ENCODE results near the gene SOX6.

Gene SOX6

DNA sequence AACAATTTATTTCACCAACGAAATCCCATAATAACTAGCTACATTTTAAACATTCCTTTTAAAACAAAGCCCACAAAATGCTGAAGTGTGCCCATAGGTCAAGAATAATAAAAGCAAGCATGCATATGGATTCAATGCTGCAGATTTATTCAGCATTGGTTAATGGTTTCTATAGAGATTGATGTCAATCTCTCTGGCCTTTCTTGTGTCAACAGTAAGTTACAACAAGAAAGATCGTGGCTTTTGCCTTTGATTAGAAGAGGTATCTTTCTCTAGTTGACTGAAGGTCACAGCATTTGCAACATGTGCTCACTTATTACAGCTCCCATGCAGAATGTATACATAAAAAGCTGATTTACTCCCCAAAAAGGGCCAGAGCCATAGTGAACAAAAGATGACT lies 1.4 kb upstream of the SOX6 start:
- H3K27me3 ChIP-seq (ENCODE audit: control insufficient read depth, low read length) = peaks cover 3% of the 10 kb centered on the region; the same call in 1 of the 2 replicates

DNA sequence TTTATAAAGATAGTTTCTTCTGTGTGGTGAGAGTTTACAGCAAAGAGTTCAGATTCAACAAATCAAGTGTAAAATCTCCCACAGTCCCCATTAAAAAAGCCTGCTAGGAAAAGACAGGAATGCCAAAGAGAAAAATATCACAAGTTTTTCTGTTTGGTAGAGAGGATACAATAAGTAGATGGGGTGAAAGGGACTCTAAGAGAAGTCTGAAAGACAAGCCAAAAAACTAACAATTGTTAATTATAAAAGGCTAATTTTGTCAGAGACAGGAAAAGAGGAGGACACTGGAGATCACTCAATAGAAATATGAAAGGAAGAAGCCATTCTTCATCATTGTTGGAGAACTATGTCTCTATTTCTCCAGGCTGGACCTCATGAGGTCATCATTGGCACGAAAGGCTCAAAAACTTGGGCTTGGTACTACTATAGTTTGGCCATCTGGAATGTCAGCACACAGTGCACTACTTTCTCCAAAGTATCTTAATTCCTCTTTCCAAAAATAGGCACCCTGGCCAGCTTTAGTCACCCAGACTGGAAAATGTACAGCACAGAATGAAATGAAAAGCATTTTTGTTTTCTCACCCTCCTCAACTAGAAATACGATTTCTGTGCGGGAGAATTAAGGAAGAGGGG lies 531 bp upstream of the SOX6 start:
- no peaks in the 10 kb centered on the region for H3F3A ChIP-seq (ENCODE audit: control insufficient read depth, insufficient read depth)
- no peaks in the 10 kb centered on the region for H3K79me2 ChIP-seq (ENCODE audit: control insufficient read depth, low read length)
- H3K9me3 ChIP-seq (ENCODE audit: control insufficient read depth, insufficient read depth, low read length) = no peaks in the 10 kb centered on the region
- H3K4me3 ChIP-seq (ENCODE audit: low read length) = no peak overlapping the region
- H4K20me1 ChIP-seq (ENCODE audit: control insufficient read depth, insufficient read depth, low read depth, low read length) = no peaks in the 10 kb centered on the region
- no peak overlapping the region for H3K4me2 ChIP-seq (ENCODE audit: low read length)
- no peaks in the 10 kb centered on the region for H3K36me3 ChIP-seq (ENCODE audit: control insufficient read depth, low read length)
- no peaks in the 10 kb centered on the region for H3K9me2 ChIP-seq (replicated peaks; ENCODE audit: control insufficient read depth, low read length)
- no peak overlapping the region for H3K27ac ChIP-seq (ENCODE audit: low read depth, low read length)
- peaks cover 3% of the 10 kb centered on the region; the same call in 1 of the 2 replicates for H3K27me3 ChIP-seq (ENCODE audit: control insufficient read depth, low read length)
- TF ChIP-seq, protein P1, sequence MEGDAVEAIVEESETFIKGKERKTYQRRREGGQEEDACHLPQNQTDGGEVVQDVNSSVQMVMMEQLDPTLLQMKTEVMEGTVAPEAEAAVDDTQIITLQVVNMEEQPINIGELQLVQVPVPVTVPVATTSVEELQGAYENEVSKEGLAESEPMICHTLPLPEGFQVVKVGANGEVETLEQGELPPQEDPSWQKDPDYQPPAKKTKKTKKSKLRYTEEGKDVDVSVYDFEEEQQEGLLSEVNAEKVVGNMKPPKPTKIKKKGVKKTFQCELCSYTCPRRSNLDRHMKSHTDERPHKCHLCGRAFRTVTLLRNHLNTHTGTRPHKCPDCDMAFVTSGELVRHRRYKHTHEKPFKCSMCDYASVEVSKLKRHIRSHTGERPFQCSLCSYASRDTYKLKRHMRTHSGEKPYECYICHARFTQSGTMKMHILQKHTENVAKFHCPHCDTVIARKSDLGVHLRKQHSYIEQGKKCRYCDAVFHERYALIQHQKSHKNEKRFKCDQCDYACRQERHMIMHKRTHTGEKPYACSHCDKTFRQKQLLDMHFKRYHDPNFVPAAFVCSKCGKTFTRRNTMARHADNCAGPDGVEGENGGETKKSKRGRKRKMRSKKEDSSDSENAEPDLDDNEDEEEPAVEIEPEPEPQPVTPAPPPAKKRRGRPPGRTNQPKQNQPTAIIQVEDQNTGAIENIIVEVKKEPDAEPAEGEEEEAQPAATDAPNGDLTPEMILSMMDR (IDR thresholded peaks at IDR 0.05; ENCODE audit: low read depth, low read length, poor library complexity, severe bottlenecking) = no peak
- no peak for TF ChIP-seq EZH2phosphoT487 (IDR thresholded peaks at IDR 0.05; ENCODE audit: borderline replicate concordance, low read length)
- H3K4me1 ChIP-seq (ENCODE audit: control insufficient read depth, low read length) = no peaks in the 10 kb centered on the region

More for the DNA sequence above, 1.4 kb upstream of the SOX6 start:
- H3K9me3 ChIP-seq (ENCODE audit: control insufficient read depth, insufficient read depth, low read length) = no peaks in the 10 kb centered on the region
- H3K4me3 ChIP-seq (ENCODE audit: low read length) = no peak overlapping the region
- H4K20me1 ChIP-seq (ENCODE audit: control insufficient read depth, insufficient read depth, low read depth, low read length) = no peaks in the 10 kb centered on the region
- no peaks in the 10 kb centered on the region for H3K36me3 ChIP-seq (ENCODE audit: control insufficient read depth, low read length)
- TF ChIP-seq EZH2phosphoT487 (IDR thresholded peaks at IDR 0.05; ENCODE audit: borderline replicate concordance, low read length) = no peak
- TF ChIP-seq, protein P1 (IDR thresholded peaks at IDR 0.05; ENCODE audit: low read depth, low read length, poor library complexity, severe bottlenecking) = no peak
- no peak overlapping the region for H3K27ac ChIP-seq (ENCODE audit: low read depth, low read length)
- no peaks in the 10 kb centered on the region for H3K9me2 ChIP-seq (replicated peaks; ENCODE audit: control insufficient read depth, low read length)
- no peak overlapping the region for H3K4me2 ChIP-seq (ENCODE audit: low read length)
- no peaks in the 10 kb centered on the region for H3F3A ChIP-seq (ENCODE audit: control insufficient read depth, insufficient read depth)
- no peaks in the 10 kb centered on the region for H3K79me2 ChIP-seq (ENCODE audit: control insufficient read depth, low read length)
- no peaks in the 10 kb centered on the region for H3K4me1 ChIP-seq (ENCODE audit: control insufficient read depth, low read length)

DNA sequence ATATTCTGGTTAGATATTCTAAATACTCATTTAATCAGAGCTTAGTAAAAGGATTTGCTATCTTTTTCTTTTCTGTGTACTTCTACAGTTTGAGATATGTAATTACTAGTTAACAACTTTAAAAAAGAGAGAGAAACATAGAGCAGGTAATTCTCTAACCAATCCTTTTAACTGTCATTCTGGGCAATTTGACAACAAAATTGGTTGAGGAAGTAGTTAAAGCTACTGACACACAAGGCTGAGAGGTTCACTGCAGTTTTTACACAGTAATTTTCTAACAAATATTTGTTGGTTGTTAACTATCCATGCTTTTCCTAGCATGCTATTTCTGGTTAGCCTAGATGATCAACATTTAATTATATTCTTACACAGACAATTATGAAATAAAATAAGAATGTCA lies 3.6 kb downstream of the SOX6 start:
- Histone ChIP-seq H3K27ac (ENCODE audit: low read depth, low read length) (no peak overlapping the region), H3K4me3 (ENCODE audit: low read length) (no peak overlapping the region), H3K9me2 (replicated peaks; ENCODE audit: control insufficient read depth, low read length) (no peaks in the 10 kb centered on the region), H4K20me1 (ENCODE audit: control insufficient read depth, insufficient read depth, low read depth, low read length) (no peaks in the 10 kb centered on the region), H3K9me3 (ENCODE audit: control insufficient read depth, insufficient read depth, low read length) (no peaks in the 10 kb centered on the region), H3K79me2 (ENCODE audit: control insufficient read depth, low read length) (no peaks in the 10 kb centered on the region), H3K4me2 (ENCODE audit: low read length) (no peak overlapping the region), H3K27me3 (ENCODE audit: control insufficient read depth, low read length) (peaks cover 3% of the 10 kb centered on the region; the same call in 1 of the 2 replicates), H3F3A (ENCODE audit: control insufficient read depth, insufficient read depth) (no peaks in the 10 kb centered on the region), H3K36me3 (ENCODE audit: control insufficient read depth, low read length) (no peaks in the 10 kb centered on the region), H3K4me1 (ENCODE audit: control insufficient read depth, low read length) (no peaks in the 10 kb centered on the region)
- no peak for TF ChIP-seq EZH2phosphoT487 (IDR thresholded peaks at IDR 0.05; ENCODE audit: borderline replicate concordance, low read length)
- TF ChIP-seq, protein P1 (IDR thresholded peaks at IDR 0.05; ENCODE audit: low read depth, low read length, poor library complexity, severe bottlenecking) = no peak
